ENCODE measurements around the gene TPST2. TPM values are rescaled to one million over a fixed set of nuclear protein-coding genes. Genes with fewer than 3 reads are reported as not detected.
A peak's percentile ranks its signal among the peaks of the same experiment; 100 is the strongest.

The TPST2 gene
- total RNA-seq, 1 donor from 2014 or later, result 10.7 TPM

GRCh38 chr22:26483439-26484359 lies 106.2 kb downstream of the TPST2 start, which contains the start of the genes HPS4 and SRRD:
HPS4 (minus strand) TSS chr22:26483783; CDS start chr22:26481762, 2,021 bp downstream.
SRRD (plus strand) TSS chr22:26483877; CDS start chr22:26483891, 14 bp downstream.
- peak within 1 kb of the TSS; percentile 99 for H3K4me3 Mint-ChIP-seq
- DNase-seq (ENCODE audit: low read depth, low spot score), result peak; percentile 81
- H3K9me3 Mint-ChIP-seq, result no peaks in the 10 kb centered on the region
- H3K36me3 Mint-ChIP-seq (ENCODE audit: low read depth), result peaks cover 2% of the 10 kb centered on the region
- H3K4me1 Mint-ChIP-seq, result peaks cover 58% of the 10 kb centered on the region
- peak within 1 kb of the TSS; percentile 98 for H3K27ac Mint-ChIP-seq (ENCODE audit: unreplicated experiment)
- TF ChIP-seq CTCF (conservative IDR thresholded peaks at IDR 0.05), result no peak
- H3K27me3 Mint-ChIP-seq (ENCODE audit: low read depth), result no peaks in the 10 kb centered on the region

- Mint-ChIP-seq H3K27ac (ENCODE audit: unreplicated experiment) (peak overlapping the region; percentile 98), H3K4me3 (peak overlapping the region; percentile 99), H3K36me3 (ENCODE audit: low read depth) (peaks cover 2% of the 10 kb centered on the region), H3K4me1 (peaks cover 58% of the 10 kb centered on the region), H3K27me3 (ENCODE audit: low read depth) (no peaks in the 10 kb centered on the region), H3K9me3 (no peaks in the 10 kb centered on the region)
- TF ChIP-seq CTCF (conservative IDR thresholded peaks at IDR 0.05), result no peak
- DNase-seq (ENCODE audit: low read depth, low spot score), result no peak
These were observed 106.9 kb downstream of the TPST2 start for GRCh38 chr22:26483043-26483438.

DNA sequence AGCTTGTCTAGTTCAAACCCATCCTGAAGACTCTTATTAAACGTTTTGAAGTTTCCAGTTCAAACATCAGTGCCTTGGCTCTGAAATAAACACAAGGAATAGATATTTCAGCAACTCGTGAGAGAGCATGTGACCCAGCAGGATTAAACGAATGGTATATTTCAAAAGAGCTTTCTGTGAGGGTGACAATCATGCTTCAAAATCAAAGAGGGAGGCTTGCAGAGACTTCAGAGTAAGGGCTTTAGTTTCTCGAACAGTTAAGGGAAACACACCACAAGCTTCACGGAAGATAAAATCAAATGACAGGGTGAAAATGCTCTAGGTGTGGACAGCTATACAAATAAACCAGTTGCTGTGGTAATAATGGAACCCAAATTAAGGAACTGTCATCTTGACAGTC lies 107.8 kb downstream of the TPST2 start:
- no peaks in the 10 kb centered on the region for H3K9me3 Mint-ChIP-seq
- no peak overlapping the region for H3K27ac Mint-ChIP-seq (ENCODE audit: unreplicated experiment)
- no peaks in the 10 kb centered on the region for H3K27me3 Mint-ChIP-seq (ENCODE audit: low read depth)
- H3K4me1 Mint-ChIP-seq, result peaks cover 67% of the 10 kb centered on the region
- peaks cover 2% of the 10 kb centered on the region for H3K36me3 Mint-ChIP-seq (ENCODE audit: low read depth)
- DNase-seq (ENCODE audit: low read depth, low spot score), result no peak
- no peak for TF ChIP-seq CTCF (conservative IDR thresholded peaks at IDR 0.05)
- H3K4me3 Mint-ChIP-seq, result peak overlapping the region; percentile 99

DNA sequence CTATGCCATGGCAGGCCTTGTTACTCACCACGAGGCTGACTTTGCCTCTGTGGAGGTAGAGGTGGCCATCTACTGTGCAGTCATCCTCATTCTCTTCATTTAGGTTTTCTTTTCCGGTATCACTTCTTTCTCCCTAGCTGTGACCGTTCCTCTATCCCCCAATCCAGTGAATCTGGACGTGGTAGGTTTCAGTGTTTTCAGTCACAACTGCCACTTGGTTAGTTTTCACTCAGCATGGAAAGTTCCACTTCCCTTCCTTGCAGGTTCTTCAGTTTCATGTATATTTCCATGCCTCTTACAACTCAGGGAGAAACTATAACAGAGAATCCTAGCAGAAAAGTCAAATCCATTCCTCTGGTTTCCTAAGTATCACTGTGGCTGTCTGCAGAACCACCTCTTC lies 108.2 kb downstream of the TPST2 start:
- H3K27ac Mint-ChIP-seq (ENCODE audit: unreplicated experiment), result no peak overlapping the region
- no peak for TF ChIP-seq CTCF (conservative IDR thresholded peaks at IDR 0.05)
- DNase-seq (ENCODE audit: low read depth, low spot score), result no peak
- H3K27me3 Mint-ChIP-seq (ENCODE audit: low read depth), result no peaks in the 10 kb centered on the region
- H3K4me1 Mint-ChIP-seq, result peaks cover 67% of the 10 kb centered on the region
- peaks cover 2% of the 10 kb centered on the region for H3K36me3 Mint-ChIP-seq (ENCODE audit: low read depth)
- H3K9me3 Mint-ChIP-seq, result no peaks in the 10 kb centered on the region
- H3K4me3 Mint-ChIP-seq, result peak overlapping the region; percentile 99

GRCh38 chr22:26481112-26481693 lies 108.7 kb downstream of the TPST2 start:
- Mint-ChIP-seq H3K27me3 (ENCODE audit: low read depth) (no peaks in the 10 kb centered on the region), H3K4me3 (peak overlapping the region; percentile 99), H3K27ac (ENCODE audit: unreplicated experiment) (no peak overlapping the region), H3K4me1 (peaks cover 67% of the 10 kb centered on the region), H3K9me3 (no peaks in the 10 kb centered on the region), H3K36me3 (ENCODE audit: low read depth) (peaks cover under 1% of the 10 kb centered on the region)
- TF ChIP-seq CTCF (conservative IDR thresholded peaks at IDR 0.05), result no peak
- no peak for DNase-seq (ENCODE audit: low read depth, low spot score)
